NCI-H1048 (cell line): ENCODE results near the gene TFAP2E.
"Not testable (repeated sequence)": the region's sequence is repeated elsewhere in the genome, so short reads cannot be mapped to it uniquely, and the experiment has no call there.

Experiments used
- DNase-seq: peaks from one replicate; lab custom pipeline; 2025; lab: John Stamatoyannopoulos, UW

TFAP2E gene

GRCh38 chr1:35574125-35574654 is 1.1 kb downstream of the TFAP2E start:
- no peak for DNase-seq

GRCh38 chr1:35574655-35575415 is 1.7 kb downstream of the TFAP2E start:
- DNase-seq: no peak

GRCh38 chr1:35575416-35575958 is 2.4 kb downstream of the TFAP2E start:
- DNase-seq: no peak

- DNase-seq: no peak
These were observed 3.1 kb downstream of the TFAP2E start for GRCh38 chr1:35576061-35576765.

- DNase-seq: not testable (repeated sequence)
These were observed 3.6 kb downstream of the TFAP2E start for GRCh38 chr1:35576766-35577070.

- no peak for DNase-seq
These were observed 4.2 kb downstream of the TFAP2E start for GRCh38 chr1:35577071-35577998.

GRCh38 chr1:35580949-35581388 is 7.9 kb downstream of the TFAP2E start:
- no peak for DNase-seq

- not testable (repeated sequence) for DNase-seq
These were observed 8.5 kb downstream of the TFAP2E start for GRCh38 chr1:35581621-35582020.

GRCh38 chr1:35585281-35585680 is 12.2 kb downstream of the TFAP2E start:
- DNase-seq: no peak

GRCh38 chr1:35585805-35586204 is 12.7 kb downstream of the TFAP2E start:
- DNase-seq: not testable (repeated sequence)

- DNase-seq: no peak
These were observed 13.7 kb downstream of the TFAP2E start for GRCh38 chr1:35586808-35587207.

GRCh38 chr1:35587736-35588135 is 14.6 kb downstream of the TFAP2E start:
- DNase-seq: no peak

GRCh38 chr1:35588197-35588910 is 15.2 kb downstream of the TFAP2E start:
- no peak for DNase-seq

GRCh38 chr1:35589516-35590427 is 16.7 kb downstream of the TFAP2E start:
- DNase-seq: no peak

GRCh38 chr1:35590476-35591040 is 17.4 kb downstream of the TFAP2E start:
- DNase-seq: no peak

- no peak for DNase-seq
These were observed 18.1 kb downstream of the TFAP2E start for GRCh38 chr1:35591211-35591610.

GRCh38 chr1:35592991-35593769 is 20.1 kb downstream of the TFAP2E start:
- no peak for DNase-seq

- no peak for DNase-seq
These were observed 21.1 kb downstream of the TFAP2E start for GRCh38 chr1:35594005-35594760.
